NOMO-1 (cell line): ENCODE measurements around the gene TMEM233.
"Not testable (repeated sequence)": the region's sequence is repeated elsewhere in the genome, so short reads cannot be mapped to it uniquely, and the experiment has no call there.

Experiments
- DNase-seq, 2 experiments: peaks; one replicate each; lab custom pipeline; 2025; ENCODE audit not compliant: unreplicated experiment in 2 of 2; lab: John Stamatoyannopoulos, UW

Gene TMEM233

GRCh38 chr12:119603767-119604166, 10.2 kb downstream of the TMEM233 start:
- DNase-seq, result no peak

GRCh38 chr12:119609358-119609757, 15.8 kb downstream of the TMEM233 start:
- no peak for DNase-seq

- DNase-seq, result no peak
Observed at GRCh38 chr12:119613319-119613936, 19.9 kb downstream of the TMEM233 start.

- DNase-seq, result no peak
Observed at GRCh38 chr12:119614705-119615104, 21.1 kb downstream of the TMEM233 start.

GRCh38 chr12:119615518-119616475, 22.2 kb downstream of the TMEM233 start:
- no peak for DNase-seq

GRCh38 chr12:119618328-119618896, 24.8 kb downstream of the TMEM233 start:
- DNase-seq, result not testable (repeated sequence)

- DNase-seq, result no peak
Observed at GRCh38 chr12:119620490-119620889, 26.9 kb downstream of the TMEM233 start.

GRCh38 chr12:119621878-119622277, 28.3 kb downstream of the TMEM233 start:
- DNase-seq, result no peak

- no peak for DNase-seq
Observed at GRCh38 chr12:119624966-119625365, 31.4 kb downstream of the TMEM233 start.

GRCh38 chr12:119627019-119627643, 33.6 kb downstream of the TMEM233 start:
- no peak for DNase-seq

GRCh38 chr12:119627686-119628085, 34.1 kb downstream of the TMEM233 start:
- DNase-seq, result no peak

GRCh38 chr12:119630223-119630780, 36.7 kb downstream of the TMEM233 start:
- no peak for DNase-seq

- DNase-seq, result no peak
Observed at GRCh38 chr12:119630962-119631550, 37.5 kb downstream of the TMEM233 start.

GRCh38 chr12:119631930-119632678, 38.5 kb downstream of the TMEM233 start:
- DNase-seq, result no peak

- DNase-seq, result no peak
Observed at GRCh38 chr12:119634743-119635142, 41.2 kb downstream of the TMEM233 start.

- DNase-seq, result no peak
Observed at GRCh38 chr12:119642986-119643385, 49.4 kb downstream of the TMEM233 start.

GRCh38 chr12:119644930-119645329, 51.4 kb downstream of the TMEM233 start:
- no peak for DNase-seq

GRCh38 chr12:119645535-119646059, 52.0 kb downstream of the TMEM233 start:
- no peak for DNase-seq

- peak in 1 of 2 experiments; percentile 32 for DNase-seq
Observed at GRCh38 chr12:119649202-119649808, 55.7 kb downstream of the TMEM233 start.
